HepG2 (cell line): ENCODE data around the gene GCH1. TPM values are rescaled to one million over a fixed set of nuclear protein-coding genes. Genes with fewer than 3 reads are reported as not detected.

Experiments
- ATAC-seq: fragments of 200-7000 bp; cut with Tn5 transposase; 3 replicates; pipeline ENCODE4 v1.9.1; 2020; ENCODE audit warnings: mild to moderate bottlenecking, moderate library complexity
- BruUV-seq: library from RNA; stranded (reverse); fragments of 400-500 nt; replicated peaks from 2 replicates; lab custom pipeline; 2021; lab: Mats Ljungman, UMichigan
- CTCF ChIA-PET: fragments of 300-600 bp; formaldehyde crosslinking; extraction: SDS; loops from one replicate; lab custom pipeline; 2021; ENCODE audit warnings: low total read pairs, inconsistent platforms, low intra/inter-chr PET ratio; lab: Yijun Ruan, JAX
- POLR2A ChIA-PET: fragments of 350-600 bp; sonication (Branson Sonifier 250); formaldehyde crosslinking; loops from one replicate; lab custom pipeline; 2020; ENCODE audit warnings: antibody characterized with exemption, inconsistent platforms; lab: Yijun Ruan, JAX
- DNase-seq: peaks from one replicate; pipeline ENCODE4 v3.0.0-alpha.2; 2015; ENCODE audit warnings: low spot score
- FAIRE-seq: peaks from 3 replicates; lab custom pipeline; 2011; peaks lifted over from hg19 to GRCh38; lab: Jason Lieb, UNC
- H2AFZ ChIP-seq: one replicate; pipeline ENCODE4 v1.6.1; 2011; ENCODE audit warnings: low read length, inconsistent platforms
- H3K27ac ChIP-seq: fragments of 300-600 bp; 3 replicates; pipeline ENCODE4 v1.8.0; 2011; ENCODE audit warnings: mixed run types, mild to moderate bottlenecking, mixed read lengths, low read length, inconsistent platforms; ENCODE audit not compliant: insufficient read depth; ENCODE audit errors: extremely low read length
- H3K27me3 ChIP-seq, 2 experiments: fragments of 200-600 bp in 1 of 2; 2 replicates in 1 of 2; 3 replicates in 1 of 2; pipeline versions ENCODE4 v1.6.0 to v1.8.0; 2011; ENCODE audit warnings: low read length in 2 of 2, mild to moderate bottlenecking in 2 of 2, moderate library complexity in 2 of 2, inconsistent platforms in 1 of 2; ENCODE audit not compliant: insufficient read depth in 2 of 2, control insufficient read depth in 1 of 2
- H3K36me3 ChIP-seq, 2 experiments: fragments of 200-600 bp in 1 of 2; replicated peaks in 1 of 2; 2 replicates in 1 of 2; 3 replicates in 1 of 2; pipeline versions ENCODE4 v1.5.1 to v1.8.0; 2011; ENCODE audit warnings: low read length in 2 of 2, inconsistent platforms in 1 of 2; ENCODE audit not compliant: insufficient read depth in 2 of 2, control insufficient read depth in 1 of 2
- H3K4me1 ChIP-seq: 2 replicates; pipeline ENCODE4 v1.5.1; 2012; ENCODE audit warnings: low read length, inconsistent platforms; ENCODE audit not compliant: insufficient read depth
- H3K4me2 ChIP-seq: 2 replicates; pipeline ENCODE4 v1.6.0; 2011; ENCODE audit warnings: low read depth, low read length, inconsistent platforms
- H3K4me3 ChIP-seq, 3 experiments: fragments of 200-600 bp in 1 of 3; sonication (generic), shearing (Covaris generic) in 1 of 3; replicated peaks in 1 of 3; 2 replicates each; pipeline ENCODE4 v1.5.1; 2011 to 2016; ENCODE audit warnings: low read length in 3 of 3, inconsistent platforms in 2 of 3, low read depth in 2 of 3, mild to moderate bottlenecking in 2 of 3, control low read depth in 1 of 3, mixed read lengths in 1 of 3; ENCODE audit not compliant: insufficient read depth in 1 of 3
- H3K79me2 ChIP-seq: one replicate; pipeline ENCODE4 v1.6.1; 2011; ENCODE audit warnings: low read length, inconsistent platforms; ENCODE audit not compliant: insufficient read depth
- H3K9ac ChIP-seq: 2 replicates; pipeline ENCODE4 v1.6.0; 2011; ENCODE audit warnings: mild to moderate bottlenecking, low read depth, low read length, inconsistent platforms; ENCODE audit not compliant: insufficient read depth
- H3K9me3 ChIP-seq: 2 replicates; pipeline ENCODE4 v1.5.1; 2012; ENCODE audit warnings: mild to moderate bottlenecking, low read length
- H4K20me1 ChIP-seq: 2 replicates; pipeline ENCODE4 v1.6.0; 2011; ENCODE audit warnings: inconsistent platforms, mild to moderate bottlenecking, low read length, moderate library complexity; ENCODE audit not compliant: insufficient read depth
- BRD4 ChIP-seq: sonication (generic); formaldehyde crosslinking; IDR thresholded peaks from 2 replicates; pipeline ENCODE4 v1.4.0; 2020; ENCODE audit warnings: missing genetic modification reagents
- FIP1L1 ChIP-seq: fragments of 200-400 bp; formaldehyde crosslinking; IDR thresholded peaks from 2 replicates; pipeline ENCODE4 v1.6.1; 2018; ENCODE audit warnings: low read depth, mild to moderate bottlenecking, low read length, moderate library complexity, borderline replicate concordance; ENCODE audit not compliant: insufficient read depth
- MEF2D ChIP-seq: sonication (generic); formaldehyde crosslinking; IDR thresholded peaks from 2 replicates; pipeline ENCODE4 v1.5.1; 2020; ENCODE audit warnings: mild to moderate bottlenecking, missing genetic modification reagents
- MEIS1 ChIP-seq: sonication (generic); formaldehyde crosslinking; IDR thresholded peaks from 2 replicates; pipeline ENCODE4 v1.9.0; 2021; ENCODE audit warnings: mild to moderate bottlenecking, missing genetic modification reagents, moderate library complexity, borderline replicate concordance
- NFIC ChIP-seq: IDR thresholded peaks from 2 replicates; pipeline ENCODE4 v1.6.1; 2012; ENCODE audit warnings: mild to moderate bottlenecking, low read length, inconsistent platforms
- SP2 ChIP-seq: sonication (generic); formaldehyde crosslinking; IDR thresholded peaks from 2 replicates; pipeline ENCODE4 v1.5.1; 2020; ENCODE audit warnings: mild to moderate bottlenecking, missing genetic modification reagents
- ZMYM3 ChIP-seq: sonication (generic); formaldehyde crosslinking; IDR thresholded peaks from 2 replicates; pipeline ENCODE4 v1.5.1; 2020; ENCODE audit warnings: mild to moderate bottlenecking, missing genetic modification reagents
- ZNF225 ChIP-seq: sonication (generic); formaldehyde crosslinking; IDR thresholded peaks from 2 replicates; pipeline ENCODE4 v1.4.0; 2020; ENCODE audit warnings: mild to moderate bottlenecking, missing genetic modification reagents
- ZNF333 ChIP-seq: sonication (generic); formaldehyde crosslinking; IDR thresholded peaks from 2 replicates; pipeline ENCODE4 v1.4.0; 2020; ENCODE audit warnings: mild to moderate bottlenecking, missing genetic modification reagents, borderline replicate concordance
- ZNF572 ChIP-seq: sonication (generic); formaldehyde crosslinking; IDR thresholded peaks from 2 replicates; pipeline ENCODE4 v1.5.1; 2020; ENCODE audit warnings: mild to moderate bottlenecking, missing genetic modification reagents
- ZNF75D ChIP-seq: sonication (generic); formaldehyde crosslinking; IDR thresholded peaks from 2 replicates; pipeline ENCODE4 v1.8.1; 2023; ENCODE audit warnings: missing genetic modification reagents, mild to moderate bottlenecking, borderline replicate concordance
- ZNF782 ChIP-seq: sonication (generic); formaldehyde crosslinking; IDR thresholded peaks from 2 replicates; pipeline ENCODE4 v1.4.0; 2020; ENCODE audit warnings: missing genetic modification reagents, mild to moderate bottlenecking, borderline replicate concordance
- ZSCAN21 ChIP-seq: sonication (generic); formaldehyde crosslinking; IDR thresholded peaks from 2 replicates; pipeline ENCODE4 v1.8.0; 2022; ENCODE audit warnings: mild to moderate bottlenecking, missing genetic modification reagents, moderate library complexity, borderline replicate concordance
- whole genome bisulfite sequencing: methylation state at CpG from one replicate; pipeline ENCODE4 v1.1.6; 2017; ENCODE audit warnings: low lambda C conversion rate; 5-methylcytosine and 5-hydroxymethylcytosine counted together
- in situ Hi-C: cut with HindIII; loops from 2 replicates; pipeline ENCODE4 v1.10.0; 2017; ENCODE audit warnings: low pct_unique_long_range_greater_than_20kb; ENCODE audit not compliant: extremely low pct_ligation_motif_present
- intact Hi-C: fragments of 100-400 bp; cut with micrococcal nuclease; formaldehyde crosslinking; loops from one replicate; pipeline ENCODE4 v1.10.0; 2022; ENCODE audit not compliant: unreplicated experiment
- polyA plus RNA-seq, 8 experiments: library from polyadenylated mRNA; depleted of rRNA in 3 of 8; stranded (reverse) in 7 of 8; unstranded in 1 of 8; fragments of >200 nt; fragmentation: Illumina TruSeq in 4 of 8; extraction: Trizol in 4 of 8; gene quantifications; 2 replicates each; pipeline versions ENCODE4 v1.2.1 to v1.2.3, GENCODE V29; 2011 to 2016; ENCODE audit warnings: low read depth in 4 of 8, missing spikeins in 1 of 8, mixed read lengths in 1 of 8; ENCODE audit not compliant: insufficient read depth in 1 of 8
- total RNA-seq, 5 experiments: library from RNA; depleted of rRNA; stranded (reverse); fragments of >200 nt; fragmentation: Illumina TruSeq; extraction: Trizol; gene quantifications; 2 replicates each; pipeline ENCODE4 v1.2.3, GENCODE V29; 2016; ENCODE audit warnings: low read depth in 1 of 5
- TF ChIP-seq, protein P1 (sequence below): IDR thresholded peaks from 2 replicates; pipeline ENCODE4 v1.6.1; 2016

The GCH1 gene
- total and polyA plus RNA-seq, 2 of the 13 experiments (the other 11 are each of a cell fraction or from before 2014, with no cell fraction given): 15.0 to 25.2 TPM

DNA sequence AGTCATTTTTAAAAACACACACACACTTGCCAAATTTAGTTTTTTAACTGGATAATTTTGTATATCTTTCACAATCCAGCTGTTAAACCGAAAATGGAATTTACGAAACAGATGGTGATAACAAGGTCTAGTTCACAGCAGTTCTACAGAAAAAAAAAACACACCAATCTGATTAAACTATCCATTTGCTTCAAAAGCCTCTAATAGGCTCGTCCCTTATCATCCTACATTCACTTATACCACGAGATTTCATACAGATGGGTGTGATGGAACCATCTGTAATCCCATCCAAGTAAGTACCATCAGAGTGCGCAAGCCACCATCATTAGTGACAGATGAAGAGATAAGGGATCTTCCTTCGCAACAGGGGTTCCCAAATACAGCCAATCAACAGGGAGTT is 20.1 kb downstream of the GCH1 start:
- intact Hi-C loops (no loop called here), in situ Hi-C loops (no loop called here)
- Histone ChIP-seq H3K79me2 (peaks cover 35% of the 10 kb centered on the region), H3K27ac (no peak overlapping the region), H2AFZ (no peak overlapping the region), H3K4me2 (no peak overlapping the region), H3K36me3 (peaks cover 0 to 6% of the 10 kb centered on the region in 2 experiments; a peak in 2 of 5 replicates), H3K4me3 (no peak overlapping the region), H4K20me1 (no peaks in the 10 kb centered on the region), H3K9me3 (no peaks in the 10 kb centered on the region), H3K9ac (no peak overlapping the region), H3K27me3 (no peaks in the 10 kb centered on the region), H3K4me1 (peaks cover 26% of the 10 kb centered on the region)
- ChIA-PET CTCF (no interaction called here), POLR2A (no interaction called here)
- BruUV-seq: no TSS peak
- 79% methylated on average over 6 of the region's 6 CpGs for WGBS
- ATAC-seq: no peak
- no peak for FAIRE-seq
- TF ChIP-seq, protein P1, sequence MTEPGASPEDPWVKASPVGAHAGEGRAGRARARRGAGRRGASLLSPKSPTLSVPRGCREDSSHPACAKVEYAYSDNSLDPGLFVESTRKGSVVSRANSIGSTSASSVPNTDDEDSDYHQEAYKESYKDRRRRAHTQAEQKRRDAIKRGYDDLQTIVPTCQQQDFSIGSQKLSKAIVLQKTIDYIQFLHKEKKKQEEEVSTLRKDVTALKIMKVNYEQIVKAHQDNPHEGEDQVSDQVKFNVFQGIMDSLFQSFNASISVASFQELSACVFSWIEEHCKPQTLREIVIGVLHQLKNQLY (CRISPR knock-in tag): no peak
- DNase-seq: no peak

DNA sequence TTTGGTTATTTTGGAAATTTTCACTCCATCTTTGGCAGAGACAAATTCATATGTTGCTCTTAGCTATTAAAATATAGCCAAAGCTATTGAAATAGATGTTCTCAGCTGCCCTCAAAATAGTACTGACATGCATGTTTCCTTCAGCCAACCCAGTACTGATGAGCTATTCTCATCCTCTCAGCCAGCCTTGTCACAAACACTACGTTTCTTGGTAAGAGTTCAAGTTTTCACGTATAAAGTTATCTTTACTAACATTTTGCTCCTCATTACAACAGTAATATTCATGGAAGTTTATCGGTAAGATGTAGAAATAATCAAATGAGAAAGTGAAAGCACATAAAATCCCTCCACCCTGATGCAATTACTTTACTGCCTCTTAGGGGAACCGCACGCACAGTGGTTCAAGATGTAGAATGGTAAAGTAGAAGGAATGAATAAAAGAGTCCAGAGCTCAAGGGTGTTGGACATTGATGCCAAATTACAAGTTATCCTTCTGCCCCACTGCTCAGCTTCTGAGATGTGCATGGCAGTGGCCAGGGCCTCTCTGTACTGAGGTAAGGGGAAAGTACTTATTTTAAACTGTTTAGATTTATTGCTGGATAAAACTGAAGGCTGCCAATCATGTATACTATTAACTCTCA is 20.7 kb downstream of the GCH1 start:
- no peak overlapping the region for H3K4me3 ChIP-seq
- in situ Hi-C loops: no loop called here
- H3K9ac ChIP-seq: no peak overlapping the region
- TF ChIP-seq ZNF782 (CRISPR knock-in tag): no peak
- no peak for TF ChIP-seq NFIC
- no peak for TF ChIP-seq SP2
- TF ChIP-seq ZNF225 (CRISPR knock-in tag): no peak
- TF ChIP-seq ZNF333: no peak
- TF ChIP-seq BRD4 (CRISPR knock-in tag): no peak
- TF ChIP-seq MEF2D (CRISPR knock-in tag): no peak
- TF ChIP-seq ZNF75D (CRISPR knock-in tag): no peak
- TF ChIP-seq FIP1L1: no peak
- no peak for TF ChIP-seq ZNF572 (CRISPR knock-in tag)
- no peak for TF ChIP-seq MEIS1 (CRISPR knock-in tag)
- TF ChIP-seq ZSCAN21 (CRISPR knock-in tag): no peak
- no peak for TF ChIP-seq ZMYM3
- ATAC-seq (peak; percentile 44; the same call in 1 of the 3 replicates), DNase-seq (no peak), FAIRE-seq (no peak)
- peaks cover 0 to 6% of the 10 kb centered on the region in 2 experiments; a peak in 2 of 5 replicates for H3K36me3 ChIP-seq
- CTCF ChIA-PET: no interaction called here
- no peaks in the 10 kb centered on the region for H3K9me3 ChIP-seq
- intact Hi-C loops: no loop called here
- peak overlapping the region; percentile 30 for H3K27ac ChIP-seq
- no peak overlapping the region for H2AFZ ChIP-seq
- H4K20me1 ChIP-seq: no peaks in the 10 kb centered on the region
- peaks cover 32% of the 10 kb centered on the region for H3K4me1 ChIP-seq
- H3K27me3 ChIP-seq: no peaks in the 10 kb centered on the region
- no TSS peak for BruUV-seq
- 44% methylated on average over 5 of the region's 5 CpGs for WGBS
- peak overlapping the region; percentile 44 for H3K4me2 ChIP-seq
- H3K79me2 ChIP-seq: peaks cover 30% of the 10 kb centered on the region
- POLR2A ChIA-PET: no interaction called here
